A549 (cell line): ENCODE measurements around the gene ARFRP1.

Experiments
- MAFK ChIP-seq: fragments of 450-650 bp; IDR thresholded peaks from 2 replicates; pipeline ENCODE4 v1.6.1; 2014; ENCODE audit not compliant: partially characterized antibody
- POLR2A ChIP-seq: IDR thresholded peaks from 2 replicates; pipeline ENCODE4 v1.6.1; 2012; ENCODE audit warnings: mild to moderate bottlenecking, low read length
- POLR2AphosphoS2 ChIP-seq: conservative IDR thresholded peaks from 2 replicates; pipeline ENCODE4 v1.6.1; 2012; ENCODE audit warnings: low read length, improper control_type of control experiment, inconsistent platforms
- RAD21 ChIP-seq, 2 experiments: fragments of >200 bp in 1 of 2; sonication (Bioruptor Twin) in 1 of 2; formaldehyde crosslinking in 1 of 2; IDR thresholded peaks in 1 of 2; conservative IDR thresholded peaks in 1 of 2; 2 replicates in 1 of 2; 3 replicates in 1 of 2; pipeline ENCODE4 v1.6.1; 2012 to 2018; ENCODE audit warnings: inconsistent platforms in 1 of 2
- TF ChIP-seq, protein P1 (sequence below): IDR thresholded peaks from 2 replicates; pipeline ENCODE4 v1.6.1; 2012

GRCh38 chr20:63735859-63736718 is 28.3 kb upstream of the ARFRP1 start, which contains the start of gene LIME1:
- TF ChIP-seq POLR2A, result no peak
- TF ChIP-seq, protein P1, sequence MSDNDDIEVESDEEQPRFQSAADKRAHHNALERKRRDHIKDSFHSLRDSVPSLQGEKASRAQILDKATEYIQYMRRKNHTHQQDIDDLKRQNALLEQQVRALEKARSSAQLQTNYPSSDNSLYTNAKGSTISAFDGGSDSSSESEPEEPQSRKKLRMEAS, result no peak
- no peak for TF ChIP-seq RAD21 (conservative IDR thresholded peaks at IDR 0.05 in 1 of 2, IDR thresholded peaks at IDR 0.05 in 1 of 2)
- no peak for TF ChIP-seq MAFK
- no peak for TF ChIP-seq POLR2AphosphoS2
